GM12801 (cell line): ENCODE results near the gene ERC2.

Experiments used
- CTCF ChIP-seq: IDR thresholded peaks from one replicate; pipeline ENCODE4 v1.5.1; 2011; ENCODE audit warnings: control low read depth; ENCODE audit not compliant: insufficient read length; ENCODE audit errors: extremely low read depth

ERC2 gene

DNA sequence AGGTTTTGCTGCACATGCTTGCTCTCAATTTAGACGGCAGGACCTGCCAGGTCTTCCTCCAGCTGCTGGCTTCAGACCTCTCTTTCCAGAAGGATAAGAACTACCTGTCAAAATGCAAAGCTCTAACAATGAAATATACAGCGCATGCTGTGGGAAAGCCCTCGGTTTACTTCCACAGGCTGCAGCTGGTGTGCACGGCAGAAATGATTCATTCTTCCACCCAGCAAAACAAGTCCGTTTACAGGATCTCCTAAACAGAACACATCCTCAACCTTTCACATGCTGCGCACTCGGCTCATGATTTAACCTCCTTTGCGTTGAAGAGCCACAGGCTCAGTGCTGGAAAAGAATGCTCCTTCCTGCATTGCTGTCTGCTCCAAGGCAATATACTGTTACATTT is 888.8 kb downstream of the ERC2 start:
- no peak for TF ChIP-seq CTCF

DNA sequence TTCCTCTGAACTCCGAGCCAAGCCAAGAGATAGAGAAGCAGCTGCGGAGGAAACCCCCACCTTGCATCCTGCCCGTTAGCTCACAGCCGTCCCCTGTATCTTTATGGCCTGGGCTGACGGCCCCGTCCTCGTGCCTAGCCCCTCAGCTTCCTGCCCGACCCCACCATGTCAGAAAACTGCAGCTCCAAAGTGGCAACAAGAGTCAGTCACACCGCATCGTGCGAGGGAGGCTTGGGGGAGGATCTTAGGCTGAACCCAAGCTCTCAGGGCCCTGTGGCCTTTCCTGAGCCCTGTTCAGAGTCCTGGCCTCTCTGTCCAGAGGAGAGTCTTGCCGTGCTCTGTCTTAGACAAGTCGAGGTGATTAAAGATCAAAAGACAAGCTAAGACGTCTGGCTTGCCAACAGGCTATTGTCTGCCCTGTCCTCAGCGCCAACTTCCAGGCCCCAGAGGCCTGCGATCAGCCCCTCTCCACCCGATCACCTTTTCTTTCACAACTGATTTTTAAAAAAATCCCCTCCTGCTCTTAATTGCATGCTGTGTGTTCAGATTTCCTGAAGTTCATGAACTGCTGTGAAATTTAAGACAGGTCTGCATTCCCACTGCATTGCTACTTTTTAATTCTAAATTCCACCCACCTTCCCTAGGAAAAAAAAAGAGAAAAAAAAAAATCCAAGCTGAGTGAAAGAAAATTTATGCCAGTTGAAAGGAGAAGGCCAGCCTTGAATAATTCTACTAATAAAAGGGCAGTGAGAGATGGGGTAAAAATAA is 891.5 kb downstream of the ERC2 start:
- TF ChIP-seq CTCF, result no peak

- TF ChIP-seq CTCF, result no peak
These were observed 893.6 kb downstream of the ERC2 start for GRCh38 chr3:55574671-55575070.

DNA sequence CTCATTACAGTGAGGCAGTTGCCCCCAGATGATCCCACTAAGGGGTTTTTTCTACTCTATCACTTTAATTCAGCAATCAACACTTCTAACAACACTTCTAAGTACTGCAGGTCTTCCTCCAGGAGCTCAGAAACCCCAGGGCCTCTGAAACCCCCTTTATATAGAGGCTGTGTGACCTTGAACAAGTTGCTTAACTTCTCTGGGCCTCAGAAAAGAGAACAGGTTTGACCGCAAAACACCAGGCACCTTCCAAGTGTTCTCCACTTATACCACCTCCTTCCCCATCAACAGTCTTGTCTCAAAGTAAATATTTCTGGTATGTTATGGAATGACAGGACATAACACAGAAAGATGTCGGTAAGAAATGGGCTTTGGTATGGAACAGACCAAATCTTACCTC is 895.5 kb downstream of the ERC2 start:
- TF ChIP-seq CTCF, result no peak

- no peak for TF ChIP-seq CTCF
These were observed 896.4 kb downstream of the ERC2 start for GRCh38 chr3:55571913-55572312.

- no peak for TF ChIP-seq CTCF
These were observed 897.0 kb downstream of the ERC2 start for GRCh38 chr3:55571216-55571813.

- TF ChIP-seq CTCF, result no peak
These were observed 898.0 kb downstream of the ERC2 start for GRCh38 chr3:55570271-55570711.
